Measurements from ENCODE around the gene FMN1. TPM values are rescaled to one million over a fixed set of nuclear protein-coding genes. Genes with fewer than 3 reads are reported as not detected.

Gene FMN1
- total RNA-seq, 2 donors from 2014 or later, result 26.9 to 27.5 TPM

GRCh38 chr15:32778391-32779176, 415.9 kb downstream of the FMN1 start:
- Histone ChIP-seq H3K4me3 (no peak overlapping the region), H3K4me1 (ENCODE audit: control insufficient read depth in 1 of 2, low read depth in 2 of 2) (no peaks in the 10 kb centered on the region), H3K27ac (no peak overlapping the region), H3K27me3 (replicated peaks; ENCODE audit: insufficient read depth) (no peaks in the 10 kb centered on the region), H3K36me3 (no peaks in the 10 kb centered on the region), H3K9me3 (no peaks in the 10 kb centered on the region)
- DNase-seq (ENCODE audit: low spot score) (no peak), ATAC-seq (ENCODE audit: insufficient number of reproducible peaks, low FRiP score, low read depth) (no peak)
- TF ChIP-seq CTCF (IDR thresholded peaks at IDR 0.05), result no peak

GRCh38 chr15:32775103-32775502, 419.4 kb downstream of the FMN1 start:
- Histone ChIP-seq H3K27me3 (replicated peaks; ENCODE audit: insufficient read depth) (no peaks in the 10 kb centered on the region), H3K9me3 (no peaks in the 10 kb centered on the region), H3K27ac (no peak overlapping the region), H3K4me3 (no peak overlapping the region), H3K4me1 (ENCODE audit: control insufficient read depth in 1 of 2, low read depth in 2 of 2) (no peaks in the 10 kb centered on the region), H3K36me3 (no peaks in the 10 kb centered on the region)
- no peak for TF ChIP-seq CTCF (IDR thresholded peaks at IDR 0.05)
- ATAC-seq (ENCODE audit: insufficient number of reproducible peaks, low FRiP score, low read depth), result no peak
- no peak for DNase-seq (ENCODE audit: low spot score)

GRCh38 chr15:32774022-32774421, 420.5 kb downstream of the FMN1 start:
- H3K4me1 ChIP-seq (ENCODE audit: control insufficient read depth in 1 of 2, low read depth in 2 of 2), result no peaks in the 10 kb centered on the region
- DNase-seq (ENCODE audit: low spot score), result no peak
- no peak overlapping the region for H3K27ac ChIP-seq
- no peaks in the 10 kb centered on the region for H3K36me3 ChIP-seq
- no peaks in the 10 kb centered on the region for H3K27me3 ChIP-seq (replicated peaks; ENCODE audit: insufficient read depth)
- TF ChIP-seq CTCF (IDR thresholded peaks at IDR 0.05), result no peak
- no peak for ATAC-seq (ENCODE audit: insufficient number of reproducible peaks, low FRiP score, low read depth)
- H3K4me3 ChIP-seq, result no peak overlapping the region
- H3K9me3 ChIP-seq, result no peaks in the 10 kb centered on the region

- H3K4me3 ChIP-seq, result no peak overlapping the region
- no peaks in the 10 kb centered on the region for H3K36me3 ChIP-seq
- no peak overlapping the region for H3K27ac ChIP-seq
- no peaks in the 10 kb centered on the region for H3K4me1 ChIP-seq (ENCODE audit: control insufficient read depth in 1 of 2, low read depth in 2 of 2)
- ATAC-seq (ENCODE audit: insufficient number of reproducible peaks, low FRiP score, low read depth), result no peak
- H3K27me3 ChIP-seq (replicated peaks; ENCODE audit: insufficient read depth), result no peaks in the 10 kb centered on the region
- DNase-seq (ENCODE audit: low spot score), result no peak
- TF ChIP-seq CTCF (IDR thresholded peaks at IDR 0.05), result no peak
- H3K9me3 ChIP-seq, result no peaks in the 10 kb centered on the region
Observed at GRCh38 chr15:32767236-32767635, 427.3 kb downstream of the FMN1 start.

GRCh38 chr15:32766101-32766500, 428.4 kb downstream of the FMN1 start:
- H3K36me3 ChIP-seq, result no peaks in the 10 kb centered on the region

More at GRCh38 chr15:32766101-32766500, 428.4 kb downstream of the FMN1 start:
- H3K27ac ChIP-seq, result no peak overlapping the region
- H3K4me3 ChIP-seq, result no peak overlapping the region
- no peaks in the 10 kb centered on the region for H3K9me3 ChIP-seq
- DNase-seq (ENCODE audit: low spot score) (no peak), ATAC-seq (ENCODE audit: insufficient number of reproducible peaks, low FRiP score, low read depth) (no peak)
- no peaks in the 10 kb centered on the region for H3K4me1 ChIP-seq (ENCODE audit: control insufficient read depth in 1 of 2, low read depth in 2 of 2)
- H3K27me3 ChIP-seq (replicated peaks; ENCODE audit: insufficient read depth), result no peaks in the 10 kb centered on the region
- no peak for TF ChIP-seq CTCF (IDR thresholded peaks at IDR 0.05)
